Skeletal muscle satellite cell (primary cell): ENCODE data around the gene DCLK1. TPM values are rescaled to one million over a fixed set of nuclear protein-coding genes. Genes with fewer than 3 reads are reported as not detected.
A peak's percentile ranks its signal among the peaks of the same experiment; 100 is the strongest.

Experiments used
- H3K27me3 ChIP-seq: 2 replicates; pipeline ENCODE4 v1.7.0; 2013; ENCODE audit warnings: low read length; ENCODE audit not compliant: control insufficient read depth, insufficient read depth
- H3K36me3 ChIP-seq: 2 replicates; pipeline ENCODE4 v1.7.0; 2013; ENCODE audit warnings: mild to moderate bottlenecking, control low read depth, low read length; ENCODE audit not compliant: insufficient read depth
- H3K4me1 ChIP-seq: 2 replicates; pipeline ENCODE4 v1.7.0; 2013; ENCODE audit warnings: low read length; ENCODE audit not compliant: control insufficient read depth, insufficient read depth
- H3K4me2 ChIP-seq: 2 replicates; pipeline ENCODE4 v1.7.0; 2013; ENCODE audit warnings: mild to moderate bottlenecking, low read length
- H3K4me3 ChIP-seq: 2 replicates; pipeline ENCODE4 v1.7.0; 2013; ENCODE audit warnings: low read length
- H3K9ac ChIP-seq: 2 replicates; pipeline ENCODE4 v1.7.0; 2013; ENCODE audit warnings: mild to moderate bottlenecking, low read depth, low read length, moderate library complexity
- H3K9me3 ChIP-seq: replicated peaks from 2 replicates; pipeline ENCODE4 v1.7.0; 2013; ENCODE audit warnings: mild to moderate bottlenecking, control low read depth, low read length
- total RNA-seq: library from RNA; depleted of rRNA; stranded (reverse); fragments of >200 nt; gene quantifications from 2 replicates; pipeline ENCODE4 v1.2.3, GENCODE V29; 2012; rRNA removed

The DCLK1 gene
- total RNA-seq, result 28.4 and 88.2 TPM in 2 replicates

DNA sequence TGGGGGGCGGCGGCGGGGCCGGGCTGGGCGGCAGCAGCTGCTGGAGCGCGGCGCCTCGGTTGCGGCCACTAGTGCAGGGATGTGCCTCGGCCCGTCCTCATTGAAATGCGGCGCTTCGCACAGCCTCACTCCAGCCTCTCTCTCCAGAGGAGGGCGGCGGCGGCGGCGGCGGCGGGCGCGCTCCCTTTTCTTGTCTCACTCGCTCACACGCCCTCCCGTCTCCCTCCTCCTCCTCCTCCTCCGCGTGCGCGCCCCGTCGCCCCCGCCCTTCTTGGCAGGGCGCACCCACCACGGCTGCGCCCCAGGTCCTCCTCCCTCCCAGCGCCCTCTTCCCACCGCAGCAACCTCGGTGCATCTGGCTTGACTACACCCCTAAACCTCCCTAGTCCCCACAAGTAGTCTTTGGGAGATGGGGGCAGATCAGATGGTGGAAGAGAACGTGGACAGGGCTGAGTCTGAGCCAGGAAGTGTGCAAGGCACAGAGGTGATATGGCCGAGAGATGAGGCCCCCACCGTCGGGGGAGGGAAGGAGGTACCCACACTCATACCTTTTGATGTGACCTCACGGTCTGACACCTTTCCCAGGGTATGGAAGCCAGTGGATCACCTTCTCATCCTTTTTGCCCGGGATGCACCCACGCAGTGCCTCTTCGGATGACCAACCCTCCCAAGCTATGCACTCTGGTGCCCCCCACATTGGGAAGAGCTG, at the start of gene DCLK1:
DCLK1 (minus strand) TSS at position 161 of the 709 bp plus-strand sequence.
- H3K4me2 ChIP-seq, result peak within 1 kb of the TSS; percentile 75
- peaks cover 57% of the 10 kb centered on the region for H3K27me3 ChIP-seq
- H3K36me3 ChIP-seq, result no peaks in the 10 kb centered on the region
- peak within 1 kb of the TSS; percentile 62 for H3K4me3 ChIP-seq
- H3K9ac ChIP-seq, result peak within 1 kb of the TSS; percentile 34
- no peaks in the 10 kb centered on the region for H3K9me3 ChIP-seq
- H3K4me1 ChIP-seq, result peaks cover 10% of the 10 kb centered on the region

DNA sequence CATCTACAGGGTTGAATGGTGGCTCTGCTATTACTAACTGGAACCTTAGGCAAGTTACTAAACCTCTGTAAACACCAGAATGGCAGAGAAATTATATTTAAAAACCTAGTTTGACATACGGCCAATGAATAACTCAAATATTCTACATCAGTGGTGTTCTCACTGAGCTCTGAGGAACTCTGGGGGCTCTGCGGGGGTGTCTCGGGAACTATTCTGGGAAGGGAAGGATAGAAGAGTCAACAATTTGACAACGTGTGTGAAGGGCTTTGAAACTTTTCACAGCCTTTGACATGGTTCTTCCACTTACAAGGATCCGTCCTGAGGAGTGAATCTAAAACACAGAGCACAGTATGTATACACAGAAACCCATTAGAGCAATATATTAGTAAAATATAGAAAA, 44.4 kb upstream of the DCLK1 start:
- Histone ChIP-seq H3K36me3 (no peaks in the 10 kb centered on the region), H3K9ac (no peak overlapping the region), H3K27me3 (peaks cover 15% of the 10 kb centered on the region)

DNA sequence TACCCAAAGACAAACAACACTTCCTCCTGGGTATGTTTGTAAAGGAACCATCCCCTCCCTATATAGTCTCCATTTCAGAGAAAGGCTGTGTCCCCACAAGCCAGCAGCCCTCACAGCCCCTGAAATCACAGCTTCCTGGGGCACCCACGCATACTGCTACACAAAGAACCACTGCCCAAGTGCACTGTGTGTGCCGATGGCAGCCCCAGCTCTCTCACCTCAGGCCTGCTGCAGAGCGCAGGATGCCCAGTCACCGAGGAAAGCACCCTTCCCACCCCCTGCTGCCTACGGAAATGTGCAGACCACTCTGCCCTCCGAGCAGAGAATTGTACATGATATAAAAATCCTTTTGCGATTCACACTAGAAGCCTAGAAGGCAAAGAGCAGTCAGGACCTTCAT, 43.7 kb upstream of the DCLK1 start:
- Histone ChIP-seq H3K4me3 (no peak overlapping the region), H3K4me2 (no peak overlapping the region), H3K27me3 (peaks cover 15% of the 10 kb centered on the region), H3K9me3 (no peaks in the 10 kb centered on the region), H3K4me1 (no peaks in the 10 kb centered on the region), H3K36me3 (no peaks in the 10 kb centered on the region), H3K9ac (no peak overlapping the region)

More for the DNA sequence above, 44.4 kb upstream of the DCLK1 start:
- Histone ChIP-seq H3K9me3 (no peaks in the 10 kb centered on the region), H3K4me2 (no peak overlapping the region), H3K4me1 (no peaks in the 10 kb centered on the region), H3K4me3 (no peak overlapping the region)

DNA sequence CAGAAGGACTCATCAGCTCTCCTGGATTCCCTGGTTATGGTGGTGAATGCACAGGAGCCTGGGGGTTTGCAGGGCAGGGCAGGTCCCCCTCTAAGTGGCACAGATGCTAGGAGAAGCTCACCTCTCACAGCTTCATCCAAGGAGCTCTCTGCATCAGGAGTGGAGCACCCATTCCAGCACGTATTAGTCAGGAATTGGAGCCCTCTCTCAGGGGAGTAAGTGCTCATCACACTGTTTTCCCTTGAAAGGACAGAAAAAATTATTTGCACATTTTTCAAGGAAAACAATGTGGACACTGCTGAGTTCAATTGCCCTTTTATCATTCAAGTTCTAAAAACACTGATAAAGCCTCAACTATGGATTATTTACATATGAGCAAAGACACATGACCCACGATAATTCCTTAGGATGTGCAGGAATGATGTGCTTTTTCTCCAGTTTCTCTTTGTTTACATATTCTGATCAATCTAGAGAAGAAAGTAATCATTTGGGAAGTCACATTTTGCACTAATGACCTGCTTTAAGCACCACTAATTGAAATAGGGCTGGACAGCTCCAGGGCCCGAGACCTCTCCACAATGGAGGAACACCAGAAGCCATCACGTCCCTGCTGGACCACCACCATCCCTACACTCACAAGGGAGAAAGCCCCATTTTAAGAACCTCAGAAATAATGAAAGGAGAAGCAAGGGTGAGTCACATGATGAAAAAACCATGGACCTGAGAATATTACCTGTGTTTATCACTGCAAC, 42.6 kb upstream of the DCLK1 start:
- Histone ChIP-seq H3K27me3 (peaks cover 19% of the 10 kb centered on the region), H3K36me3 (no peaks in the 10 kb centered on the region), H3K4me3 (no peak overlapping the region), H3K4me2 (no peak overlapping the region), H3K9ac (no peak overlapping the region), H3K4me1 (no peaks in the 10 kb centered on the region), H3K9me3 (no peaks in the 10 kb centered on the region)

DNA sequence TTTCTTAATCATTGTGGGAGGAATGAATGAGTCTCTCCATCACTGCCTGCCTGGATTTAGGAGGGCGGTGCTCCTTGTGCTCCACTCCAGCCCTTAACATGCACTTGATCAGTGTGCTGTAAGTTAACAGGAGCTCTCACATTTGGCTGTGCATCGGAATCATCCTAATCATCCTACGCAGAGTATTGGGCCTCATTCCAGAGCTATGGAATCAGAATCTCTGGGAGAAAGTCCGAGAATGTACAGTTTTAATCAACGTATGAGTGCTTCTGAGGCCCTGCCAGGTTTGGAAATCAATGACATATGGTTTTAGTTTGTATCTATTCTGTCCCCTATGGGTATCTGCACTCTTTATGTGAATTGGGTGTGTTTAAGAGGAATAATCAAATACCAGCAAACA, 34.9 kb upstream of the DCLK1 start:
- no peaks in the 10 kb centered on the region for H3K36me3 ChIP-seq
- peaks cover 16% of the 10 kb centered on the region for H3K4me1 ChIP-seq
- H3K27me3 ChIP-seq, result peaks cover 31% of the 10 kb centered on the region
- H3K4me2 ChIP-seq, result no peak overlapping the region
- H3K9me3 ChIP-seq, result no peaks in the 10 kb centered on the region
- H3K4me3 ChIP-seq, result no peak overlapping the region
- H3K9ac ChIP-seq, result no peak overlapping the region

DNA sequence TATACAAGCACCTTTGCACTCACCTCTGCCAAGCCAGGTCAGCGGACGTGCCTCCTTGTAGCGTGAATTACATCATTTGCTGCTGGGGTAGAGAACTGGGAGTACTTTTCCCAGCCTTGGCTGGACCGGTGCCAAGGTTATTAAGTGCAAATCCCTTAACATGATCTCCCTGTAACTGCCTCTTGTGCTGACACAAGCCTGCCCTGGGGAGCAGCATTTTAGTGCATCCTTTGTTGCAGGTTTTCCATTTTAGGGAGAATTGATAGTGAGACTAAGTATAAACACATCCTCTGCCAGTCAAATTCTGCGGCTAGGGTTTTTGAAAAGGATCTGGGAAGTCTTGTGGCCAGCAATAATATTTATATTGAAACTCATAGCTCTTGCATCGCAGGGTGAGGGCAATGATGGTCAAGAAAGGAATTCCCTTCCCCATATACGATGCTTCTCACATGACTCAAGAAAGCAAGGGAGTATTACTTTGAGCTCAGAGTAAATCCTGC, 32.7 kb upstream of the DCLK1 start:
- H3K4me3 ChIP-seq, result no peak overlapping the region
- peak overlapping the region; percentile 64 for H3K4me2 ChIP-seq
- peaks cover 16% of the 10 kb centered on the region for H3K4me1 ChIP-seq
- no peaks in the 10 kb centered on the region for H3K36me3 ChIP-seq
- H3K9me3 ChIP-seq, result no peaks in the 10 kb centered on the region
- H3K9ac ChIP-seq, result peak overlapping the region; percentile 6
- H3K27me3 ChIP-seq, result peaks cover 40% of the 10 kb centered on the region

DNA sequence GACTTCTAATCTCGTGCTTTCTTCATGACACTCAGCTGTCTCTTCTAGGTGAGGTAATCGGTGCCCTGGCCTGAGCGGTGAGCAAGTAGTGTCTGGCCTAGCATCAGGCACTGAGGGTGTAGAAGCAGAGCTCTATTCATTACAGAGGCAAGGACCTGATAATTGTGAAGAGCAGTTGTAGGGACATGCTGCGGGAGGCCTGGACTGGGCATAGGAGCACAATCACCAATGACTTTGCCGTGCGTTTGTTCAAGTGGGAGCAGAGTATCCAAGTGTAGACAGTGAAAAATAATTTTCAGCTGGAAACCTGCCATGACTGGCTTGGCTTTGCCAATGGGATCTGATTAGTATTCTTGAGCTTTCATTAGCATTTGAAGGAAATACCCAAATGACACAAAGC, 32.1 kb upstream of the DCLK1 start:
- Histone ChIP-seq H3K9ac (peak overlapping the region; percentile 6), H3K9me3 (no peaks in the 10 kb centered on the region), H3K4me3 (no peak overlapping the region), H3K36me3 (no peaks in the 10 kb centered on the region), H3K4me2 (peak overlapping the region; percentile 64), H3K27me3 (peaks cover 40% of the 10 kb centered on the region), H3K4me1 (peaks cover 16% of the 10 kb centered on the region)

DNA sequence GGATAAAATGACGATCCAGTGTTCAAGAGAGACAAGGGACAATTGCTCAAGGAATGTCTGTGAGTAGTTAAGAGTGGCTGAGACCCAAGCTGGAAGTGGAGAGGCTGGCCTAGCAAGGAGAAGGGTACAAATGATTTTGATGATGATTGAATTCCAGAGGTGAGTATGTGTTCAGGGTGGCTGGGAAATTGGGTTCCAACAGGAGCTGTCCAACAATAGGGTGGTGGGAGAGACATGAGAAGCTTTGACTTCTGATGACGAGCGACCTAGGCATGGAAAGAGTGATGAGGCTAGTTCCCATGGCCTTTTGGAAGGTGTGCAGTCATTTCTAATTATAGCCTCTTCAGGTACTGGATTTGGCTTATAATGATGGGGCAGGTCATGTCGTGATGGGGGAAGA, 29.1 kb upstream of the DCLK1 start:
- no peak overlapping the region for H3K4me3 ChIP-seq
- no peaks in the 10 kb centered on the region for H3K36me3 ChIP-seq
- no peak overlapping the region for H3K9ac ChIP-seq
- H3K27me3 ChIP-seq, result peaks cover 55% of the 10 kb centered on the region
- peaks cover 16% of the 10 kb centered on the region for H3K4me1 ChIP-seq
- H3K9me3 ChIP-seq, result no peaks in the 10 kb centered on the region
- no peak overlapping the region for H3K4me2 ChIP-seq

DNA sequence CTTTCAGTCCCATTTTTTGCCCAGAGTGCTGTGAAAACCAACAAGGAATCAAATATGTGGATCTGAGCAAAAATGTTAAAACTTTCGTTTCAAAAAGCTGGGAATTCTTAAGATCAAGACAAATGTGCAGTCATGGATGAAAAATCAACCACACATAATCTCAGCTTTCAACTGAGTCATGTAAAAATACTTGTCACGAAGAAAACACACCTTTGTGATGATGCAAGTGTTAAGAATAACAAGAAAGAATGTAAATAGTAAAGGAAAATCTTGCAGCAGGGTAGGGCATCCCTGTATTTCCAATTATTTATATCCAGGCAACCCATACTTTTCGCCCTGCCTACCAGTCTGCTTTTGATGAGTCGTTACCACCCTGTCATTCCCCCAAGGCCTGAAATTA, 27.4 kb upstream of the DCLK1 start:
- Histone ChIP-seq H3K9me3 (no peaks in the 10 kb centered on the region), H3K9ac (no peak overlapping the region), H3K36me3 (no peaks in the 10 kb centered on the region), H3K4me1 (peaks cover 11% of the 10 kb centered on the region), H3K27me3 (peaks cover 68% of the 10 kb centered on the region), H3K4me2 (no peak overlapping the region), H3K4me3 (no peak overlapping the region)

DNA sequence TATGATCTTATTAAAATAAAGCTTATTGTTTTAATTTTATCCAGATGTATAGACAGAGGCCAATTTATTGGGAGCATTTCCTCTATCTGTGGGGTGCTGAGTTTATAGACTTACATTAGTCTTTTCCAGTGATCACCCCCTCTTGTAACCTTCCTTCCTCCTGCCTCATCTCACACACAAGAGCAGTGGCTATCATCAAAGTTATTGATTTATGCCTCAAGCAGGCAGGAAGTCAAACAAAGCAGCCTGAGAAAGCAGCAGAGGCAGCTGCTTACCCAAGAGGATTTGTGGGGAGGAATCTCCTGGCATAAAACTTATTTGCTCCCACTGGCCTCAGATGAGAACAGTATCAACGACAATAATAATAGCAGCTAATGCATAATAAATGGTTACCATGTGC, 26.3 kb upstream of the DCLK1 start:
- Histone ChIP-seq H3K9me3 (no peaks in the 10 kb centered on the region), H3K4me2 (no peak overlapping the region), H3K27me3 (peaks cover 60% of the 10 kb centered on the region), H3K36me3 (no peaks in the 10 kb centered on the region), H3K4me3 (no peak overlapping the region), H3K4me1 (peaks cover 5% of the 10 kb centered on the region), H3K9ac (no peak overlapping the region)

DNA sequence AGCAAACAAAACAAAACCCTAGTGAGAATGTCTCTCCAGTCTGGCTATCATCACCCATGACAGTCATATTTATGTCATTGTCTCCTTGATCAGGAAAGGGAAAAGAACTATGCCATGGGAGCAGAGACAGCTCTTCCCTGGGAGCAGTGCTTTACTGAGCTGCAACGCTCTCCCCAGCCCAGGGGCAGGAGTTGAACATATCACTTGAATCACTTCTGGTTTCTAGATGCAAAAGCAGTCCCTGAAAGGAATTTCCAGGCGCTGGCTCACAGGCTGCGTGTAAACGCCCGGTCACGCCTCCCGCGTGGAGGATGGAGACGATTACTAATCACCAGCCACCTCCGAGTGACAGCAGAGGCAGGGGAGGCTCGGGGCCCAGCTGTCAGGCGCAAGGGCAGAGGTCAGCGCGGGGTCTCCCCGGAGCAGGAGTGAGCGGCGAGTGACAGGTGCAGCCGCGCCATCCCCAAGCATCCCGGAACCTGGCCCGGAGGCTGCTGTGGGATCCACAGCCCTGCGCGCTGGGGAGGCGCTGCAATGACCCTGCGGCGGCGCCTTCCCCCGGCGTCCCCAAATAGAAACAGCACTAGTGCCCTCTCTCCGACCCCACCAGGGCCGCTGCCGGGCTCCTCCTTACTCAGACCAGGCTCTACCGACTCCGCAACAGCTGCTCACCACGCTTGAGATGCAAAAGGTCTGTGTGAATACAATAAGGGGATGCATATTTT, 23.5 kb upstream of the DCLK1 start:
- Histone ChIP-seq H3K27me3 (peaks cover 41% of the 10 kb centered on the region), H3K4me1 (peaks cover 5% of the 10 kb centered on the region)

More for the DNA sequence above, 23.5 kb upstream of the DCLK1 start:
- Histone ChIP-seq H3K4me3 (peak overlapping the region; percentile 54), H3K9ac (no peak overlapping the region), H3K36me3 (no peaks in the 10 kb centered on the region), H3K4me2 (peak overlapping the region; percentile 61), H3K9me3 (no peaks in the 10 kb centered on the region)
